GM12891 (cell line): ENCODE results near the gene XAB2.

Experiments used
- DNase-seq: peaks from one replicate; pipeline ENCODE4 v3.0.0; 2011; ENCODE audit warnings: low spot score; ENCODE audit not compliant: insufficient read length
- FAIRE-seq: peaks from 2 replicates; lab custom pipeline; 2011; peaks lifted over from hg19 to GRCh38; lab: Jason Lieb, UNC
- PAX5 ChIP-seq: IDR thresholded peaks from 2 replicates; pipeline ENCODE4 v1.6.1; 2011; ENCODE audit warnings: low read length, moderate library complexity, mild to moderate bottlenecking; ENCODE audit not compliant: insufficient read depth, severe bottlenecking
- POLR2A ChIP-seq: IDR thresholded peaks from 2 replicates; pipeline ENCODE4 v1.6.1; 2011; ENCODE audit warnings: low read depth, low read length, control low read depth
- POLR2AphosphoS5 ChIP-seq: IDR thresholded peaks from 2 replicates; pipeline ENCODE4 v1.6.1; 2011; ENCODE audit warnings: low read depth, low read length, control low read depth
- POU2F2 ChIP-seq: IDR thresholded peaks from 2 replicates; pipeline ENCODE4 v1.6.1; 2011; ENCODE audit warnings: low read depth, mild to moderate bottlenecking, control low read depth, low read length, moderate library complexity
- SPI1 ChIP-seq: IDR thresholded peaks from 2 replicates; pipeline ENCODE4 v1.6.1; 2011; ENCODE audit warnings: low read depth, low read length, control low read depth
- TAF1 ChIP-seq: IDR thresholded peaks from 2 replicates; pipeline ENCODE4 v1.6.1; 2011; ENCODE audit warnings: low read depth, low read length, control low read depth

XAB2 gene

DNA sequence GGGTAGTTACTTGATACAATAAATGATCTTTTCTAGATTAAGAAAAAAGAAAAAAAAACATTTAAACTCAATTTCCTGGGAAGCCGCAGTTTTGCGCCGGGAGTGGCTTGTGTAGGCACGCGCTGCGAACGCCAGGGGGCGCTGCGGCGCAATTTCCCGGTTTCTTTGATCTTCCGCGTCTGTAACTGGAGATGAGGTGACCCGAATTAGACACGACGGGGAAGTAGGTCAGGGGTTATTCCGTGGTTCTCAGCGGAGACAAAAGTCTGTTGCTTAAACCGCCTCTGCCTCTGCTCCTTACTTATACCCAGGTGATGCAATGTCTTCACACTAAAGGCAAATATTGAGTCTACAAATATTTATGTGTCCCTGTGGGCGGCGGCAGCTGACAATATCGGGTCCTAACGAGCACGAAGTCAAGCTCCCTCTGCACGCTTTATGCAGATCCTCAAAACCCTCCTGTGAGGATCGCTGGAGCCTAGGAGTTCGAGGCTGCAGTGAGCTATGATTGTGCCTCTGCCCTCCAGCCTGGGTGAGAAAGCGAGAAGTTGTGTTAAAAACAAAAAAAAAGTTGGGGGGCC, 22.8 kb upstream of the XAB2 start:
- TF ChIP-seq POU2F2: peak; percentile 41; the same call in 1 of the 2 replicates
- TF ChIP-seq POLR2AphosphoS5: no peak
- FAIRE-seq (peak; percentile 64), DNase-seq (peak; percentile 75)

DNA sequence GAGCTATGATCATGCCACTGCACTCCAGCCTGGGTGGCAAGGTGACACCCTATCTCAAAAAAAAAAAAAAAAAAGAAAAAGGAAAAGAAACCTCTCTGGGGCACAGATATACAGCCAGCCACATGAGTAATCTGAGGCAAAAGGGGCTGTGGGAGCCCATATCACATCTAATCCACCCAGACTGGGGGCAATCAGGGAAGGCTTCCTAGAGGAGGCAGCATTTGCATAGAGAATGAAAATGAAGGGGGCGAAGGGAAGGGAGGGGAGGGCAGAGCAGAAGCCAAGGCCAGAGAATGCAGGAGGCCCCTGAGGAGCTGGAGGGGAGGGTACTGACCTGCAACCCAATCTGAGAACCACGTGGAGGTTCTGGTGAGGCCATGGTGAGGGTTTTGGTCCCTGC, 20.8 kb upstream of the XAB2 start:
- DNase-seq (no peak), FAIRE-seq (no peak)
- TF ChIP-seq POLR2AphosphoS5: no peak
- TF ChIP-seq PAX5: no peak
- no peak for TF ChIP-seq POLR2A
- no peak for TF ChIP-seq TAF1
- no peak for TF ChIP-seq SPI1
- TF ChIP-seq POU2F2: no peak

DNA sequence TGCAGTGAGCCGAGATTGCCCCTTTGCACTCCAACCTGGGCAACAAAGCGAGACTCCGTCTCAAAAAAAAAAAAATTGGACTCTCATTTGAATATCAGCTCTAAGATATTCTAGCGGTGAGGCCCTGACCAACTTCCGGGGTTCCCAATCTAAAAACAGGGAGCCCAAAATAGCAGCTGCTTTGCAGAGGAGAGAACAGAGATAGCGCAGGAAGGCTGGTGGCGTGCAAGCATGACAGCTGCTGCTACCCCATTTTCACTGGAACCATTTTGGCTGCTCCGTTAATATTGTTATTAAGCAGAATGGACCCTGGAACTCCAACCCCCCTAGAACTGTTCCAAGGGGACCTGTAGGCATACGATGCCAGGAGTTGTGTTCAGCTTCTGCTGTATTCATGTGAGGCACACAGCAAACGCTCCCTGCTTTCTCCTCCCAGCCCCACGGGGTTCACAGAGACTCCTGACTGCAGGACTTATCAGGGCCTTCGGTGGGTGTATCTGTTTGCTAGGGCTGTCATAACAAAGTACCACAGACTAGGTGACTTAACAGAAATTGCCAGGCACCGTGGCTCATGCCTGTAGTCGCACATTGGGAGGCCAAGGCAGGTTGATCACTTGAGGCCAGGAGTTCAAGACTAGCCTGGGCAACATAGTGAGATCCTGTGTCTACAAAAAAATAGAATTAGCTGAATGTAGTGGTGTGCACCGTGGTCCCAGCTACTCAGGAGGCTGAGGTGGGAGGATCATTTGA, 19.1 kb upstream of the XAB2 start:
- FAIRE-seq (no peak), DNase-seq (no peak)
- no peak for TF ChIP-seq TAF1
- peak; percentile 29; the same call in 1 of the 2 replicates for TF ChIP-seq POLR2AphosphoS5

DNA sequence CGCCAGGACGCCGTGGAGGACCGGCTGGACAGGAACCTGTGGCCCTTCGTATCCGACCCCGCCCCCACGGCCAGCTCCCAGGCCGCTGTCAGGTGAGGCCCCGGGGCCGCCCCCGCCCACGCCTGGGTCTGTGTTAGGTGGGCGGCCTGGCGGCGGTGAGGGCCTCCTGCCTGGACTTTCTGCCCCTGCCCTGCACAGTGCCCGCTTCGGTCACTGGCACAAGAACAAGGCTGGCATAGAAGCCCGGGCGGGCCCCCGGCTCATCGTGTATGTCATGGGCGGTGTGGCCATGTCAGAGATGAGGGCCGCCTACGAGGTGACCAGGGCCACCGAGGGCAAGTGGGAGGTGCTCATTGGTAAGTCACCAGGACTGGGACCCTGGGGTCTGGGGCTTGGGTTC, 17.8 kb upstream of the XAB2 start:
- DNase-seq (no peak), FAIRE-seq (no peak)
- TF ChIP-seq PAX5 (no peak), TAF1 (no peak), SPI1 (no peak), POLR2AphosphoS5 (no peak), POLR2A (no peak), POU2F2 (no peak)

DNA sequence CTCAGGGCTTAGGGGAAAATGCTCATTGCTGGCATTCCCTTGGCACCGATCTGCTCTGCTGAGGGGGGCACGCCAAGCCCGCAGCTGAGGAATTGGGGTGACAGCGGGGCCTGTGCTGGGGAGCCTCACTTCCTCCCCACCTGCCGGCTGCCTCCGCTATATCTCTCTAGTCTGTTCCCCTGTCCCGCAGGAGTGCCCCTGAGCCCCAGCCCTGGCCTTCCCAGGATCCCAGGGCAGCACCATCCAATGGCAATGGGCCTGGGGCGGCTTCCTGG, 17.0 kb upstream of the XAB2 start:
- DNase-seq (no peak), FAIRE-seq (no peak)
- TF ChIP-seq POLR2AphosphoS5 (no peak), PAX5 (no peak), TAF1 (no peak), SPI1 (no peak), POU2F2 (no peak), POLR2A (no peak)

DNA sequence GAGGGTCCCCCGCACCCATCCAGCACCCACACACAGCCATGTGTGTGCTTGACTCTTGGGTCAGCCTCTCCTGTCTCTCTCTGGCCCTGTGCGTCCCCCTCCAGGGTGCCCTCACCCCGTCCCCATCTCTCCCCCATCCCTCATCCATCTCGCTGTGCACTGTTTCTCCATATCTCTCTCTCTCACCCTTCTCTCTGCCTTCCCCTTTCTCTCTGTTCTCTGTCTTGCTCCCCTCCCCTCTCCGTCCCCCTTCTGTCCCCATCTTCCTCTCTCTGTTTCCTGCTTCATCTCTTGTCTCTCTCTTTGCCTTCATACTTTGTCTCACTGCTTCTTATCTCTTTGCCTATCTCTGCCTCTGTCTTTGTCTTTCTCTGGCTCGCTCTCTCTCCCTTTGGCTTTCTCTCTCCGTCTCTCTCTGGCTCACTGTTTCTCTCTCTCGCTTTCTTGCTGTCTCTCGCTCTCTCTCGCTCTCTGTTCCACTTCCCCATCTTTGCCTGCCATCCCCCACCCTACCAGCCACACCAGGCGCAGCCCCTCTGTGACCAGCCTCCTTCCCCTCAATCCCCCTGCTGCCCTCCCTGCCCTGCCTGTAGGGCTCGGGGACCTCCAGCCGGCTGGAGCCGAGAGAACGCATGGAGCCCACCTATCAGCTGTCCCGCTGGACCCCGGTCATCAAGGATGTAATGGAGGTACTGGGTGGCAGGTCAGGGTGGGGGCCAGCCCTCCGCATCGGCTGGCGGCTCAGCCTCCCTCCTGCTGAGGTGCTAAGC, 16.5 kb upstream of the XAB2 start:
- FAIRE-seq (no peak), DNase-seq (no peak)
- 0 out of 2 replicates have a peak, but pooled peaks have one; percentile 12 for TF ChIP-seq SPI1
- no peak for TF ChIP-seq POU2F2

DNA sequence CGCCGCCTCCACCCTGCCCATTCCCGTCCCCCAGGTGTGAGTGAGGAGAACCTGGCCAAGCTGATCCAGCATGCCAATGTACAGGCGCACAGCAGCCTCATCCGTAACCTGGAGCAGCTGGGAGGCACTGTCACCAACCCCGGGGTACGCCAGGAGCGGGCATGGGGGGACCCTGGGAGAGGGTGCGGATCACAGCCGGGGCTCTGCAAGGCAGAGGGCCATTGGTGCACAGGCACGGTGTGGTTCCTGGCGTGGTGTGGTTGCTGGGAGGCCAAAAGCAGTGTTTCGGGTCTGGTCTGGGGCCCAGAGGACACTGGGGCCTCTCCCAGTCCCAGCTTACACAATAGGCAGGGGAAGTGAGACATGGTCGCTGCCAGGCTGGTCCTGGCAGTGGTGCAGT, 15.8 kb upstream of the XAB2 start:
- peak; percentile 8 for DNase-seq
- TF ChIP-seq POLR2A (peak; percentile 26; the same call in 1 of the 2 replicates), TAF1 (no peak)
- FAIRE-seq: no peak

DNA sequence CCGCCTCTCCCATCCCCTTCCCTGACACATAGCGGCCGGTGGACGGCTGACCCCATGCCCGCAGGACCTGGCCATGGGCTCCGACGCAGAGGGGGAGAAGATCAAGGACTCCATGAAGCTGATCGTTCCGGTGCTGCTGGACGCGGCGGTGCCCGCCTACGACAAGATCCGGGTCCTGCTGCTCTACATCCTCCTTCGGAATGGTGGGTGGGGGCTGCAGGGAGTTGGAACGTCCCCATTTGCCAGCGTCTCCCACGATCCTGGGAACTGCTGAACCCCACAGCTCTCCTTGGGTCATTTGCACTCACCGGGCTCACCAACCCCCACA, 15.2 kb upstream of the XAB2 start:
- DNase-seq: no peak
- TF ChIP-seq TAF1: no peak
- TF ChIP-seq POLR2AphosphoS5: no peak
- TF ChIP-seq PAX5: no peak
- no peak for TF ChIP-seq POU2F2
- no peak for TF ChIP-seq SPI1
- TF ChIP-seq POLR2A: no peak
- FAIRE-seq: no peak

DNA sequence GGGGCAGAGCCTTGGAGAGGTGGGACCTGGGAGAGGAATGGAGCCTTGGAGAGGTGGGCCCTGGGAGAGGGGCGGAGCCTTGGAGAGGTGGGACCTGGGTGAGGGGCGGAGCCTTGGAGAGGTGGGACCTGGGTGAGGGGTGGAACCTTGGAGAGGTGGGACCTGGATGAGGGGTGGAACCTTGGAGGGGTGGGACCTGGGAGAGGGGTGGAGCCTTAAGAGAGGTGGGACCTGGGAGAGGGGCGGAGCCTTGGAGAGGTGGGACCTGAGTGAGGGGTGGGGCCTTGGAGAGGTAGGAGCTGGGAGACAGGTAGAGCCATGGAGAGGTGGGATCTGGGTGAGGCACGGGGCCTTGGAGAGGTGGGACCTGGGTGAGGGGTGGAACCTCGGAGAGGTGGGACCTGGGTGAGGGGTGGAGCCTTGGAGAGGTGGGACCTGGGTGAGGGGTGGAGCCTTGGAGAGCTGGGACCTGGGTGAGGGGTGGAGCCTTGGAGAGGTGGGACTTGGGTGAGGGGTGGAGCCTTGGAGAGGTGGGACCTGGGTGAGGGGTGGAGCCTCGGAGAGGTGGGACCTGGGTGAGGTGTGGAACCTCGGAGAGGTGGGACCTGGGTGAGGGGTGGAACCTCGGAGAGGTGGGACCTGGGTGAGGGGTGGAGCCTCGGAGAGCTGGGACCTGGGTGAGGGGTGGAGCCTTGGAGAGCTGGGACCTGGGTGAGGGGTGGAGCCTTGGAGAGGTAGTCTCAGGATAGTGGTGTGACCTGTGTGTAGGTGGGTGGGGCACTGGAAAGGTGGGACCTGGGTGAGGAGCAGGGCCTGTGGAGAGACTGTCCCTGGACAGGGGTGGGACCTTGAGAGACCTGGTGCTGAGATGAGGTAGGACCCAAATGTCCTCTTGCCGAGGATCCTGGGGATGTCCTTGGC, 14.5 kb upstream of the XAB2 start:
- 0 out of 2 replicates have a peak, but pooled peaks have one; percentile 21 for TF ChIP-seq POLR2AphosphoS5
- FAIRE-seq: peak; percentile 81
- DNase-seq: peak; percentile 47

DNA sequence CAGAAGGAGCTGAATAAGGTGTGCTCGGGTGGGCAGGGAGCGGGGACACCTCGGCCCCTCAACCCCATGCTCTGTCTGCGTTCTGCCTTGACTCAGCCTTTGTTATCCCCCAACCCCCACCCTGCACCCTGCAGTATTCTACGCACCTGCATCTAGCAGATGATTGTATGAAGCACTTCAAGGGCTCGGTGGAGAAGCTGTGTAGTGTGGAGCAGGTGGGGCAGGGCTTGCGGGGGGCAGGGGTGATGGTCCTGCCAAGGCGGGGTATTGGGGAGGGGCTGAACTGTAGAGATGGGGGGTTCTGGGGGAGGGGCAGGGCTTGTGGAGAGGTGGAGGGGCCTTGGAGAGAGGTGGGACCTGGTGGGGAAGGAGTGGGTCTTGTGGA, 13.7 kb upstream of the XAB2 start:
- FAIRE-seq: no peak
- peak; percentile 11 for DNase-seq
- TF ChIP-seq PAX5 (no peak), POLR2A (no peak), TAF1 (no peak), POU2F2 (no peak), POLR2AphosphoS5 (no peak)
